ENCODE measurements around the gene NISCH.

The NISCH gene

GRCh38 chr3:52527732-52528585 lies 72.6 kb downstream of the NISCH start:
- no peak for DNase-seq

DNA sequence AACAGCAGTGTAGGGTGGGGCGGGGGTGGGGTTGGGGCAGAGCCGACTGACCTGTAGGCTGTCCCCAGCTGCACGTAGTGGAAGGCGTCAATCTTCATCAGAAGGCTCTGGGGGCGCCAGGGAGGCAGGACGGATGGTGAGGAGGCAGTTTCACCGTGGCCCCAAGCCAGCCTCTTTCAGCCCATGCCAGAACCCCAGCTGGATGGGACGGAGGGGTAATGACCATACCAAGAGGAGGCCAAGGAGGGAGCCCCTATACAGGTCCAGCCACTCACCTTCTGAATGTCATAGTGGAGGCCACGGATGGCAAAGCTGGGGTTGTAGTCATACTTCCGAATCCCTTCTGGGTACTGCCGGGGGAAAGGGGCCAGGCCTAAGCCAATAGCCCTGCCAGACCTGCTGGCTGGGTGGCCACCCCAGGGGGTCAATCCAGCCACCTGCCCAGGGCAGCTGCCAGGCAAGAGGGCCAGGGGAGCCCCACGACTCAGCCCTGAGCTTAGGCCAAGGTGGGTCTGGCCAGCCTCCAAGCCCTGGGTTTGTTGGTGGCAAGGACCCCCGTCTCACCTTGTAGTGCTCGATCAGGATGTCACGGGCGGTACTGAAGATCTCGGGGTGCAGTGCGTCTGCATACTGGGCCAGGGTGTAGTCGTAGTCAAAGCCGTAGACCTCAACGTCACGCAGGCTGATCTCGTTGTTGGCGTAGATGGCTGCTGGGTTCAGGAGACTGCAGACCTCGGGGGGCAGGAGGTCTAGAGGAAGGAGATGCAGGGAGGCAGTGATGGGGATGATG lies 73.4 kb downstream of the NISCH start:
- no peak for DNase-seq

DNA sequence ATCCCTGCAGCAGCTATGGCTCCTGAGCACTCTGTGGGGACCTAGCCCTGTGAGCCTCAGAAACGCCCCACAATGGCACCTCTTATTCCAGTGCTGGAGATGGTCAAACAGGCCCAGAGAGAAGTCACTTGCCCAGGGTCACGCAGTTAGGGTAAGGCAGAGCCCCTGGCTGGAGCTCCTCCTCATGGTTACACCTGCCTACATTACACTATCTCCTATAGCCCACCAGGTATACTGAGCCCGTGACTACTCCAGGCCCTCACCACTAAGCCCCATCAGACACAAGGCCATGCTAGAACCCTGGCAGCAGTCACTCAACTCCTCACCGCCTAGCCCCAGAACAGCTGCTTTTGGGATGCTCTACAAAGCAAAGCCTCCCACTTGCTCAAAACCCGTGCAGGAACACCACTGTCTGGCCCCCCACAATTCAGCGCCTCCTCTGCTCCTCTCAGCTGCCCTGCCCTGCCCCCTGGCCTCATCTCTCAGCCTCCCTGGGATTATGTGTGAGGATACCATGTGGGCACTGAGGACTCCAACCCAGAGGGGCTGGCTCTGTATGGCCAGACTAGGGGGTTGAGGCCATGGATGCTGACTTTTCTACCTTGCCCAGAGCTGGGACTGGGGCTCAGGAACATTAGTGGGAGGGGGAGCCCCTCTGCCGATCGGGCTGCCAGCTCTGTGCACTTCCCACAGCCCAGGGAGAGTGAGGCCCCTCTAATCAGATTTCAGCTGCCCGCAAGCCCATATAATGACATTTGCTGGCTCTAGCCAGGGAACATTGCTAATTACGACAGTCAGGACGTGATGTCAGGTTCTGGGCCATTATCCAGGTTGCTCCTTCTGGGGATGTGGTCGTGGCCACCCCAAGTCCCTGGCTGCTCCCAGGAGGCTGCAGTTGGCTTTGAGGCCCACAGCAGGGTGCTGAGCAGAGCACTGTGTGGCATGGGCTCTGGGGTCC lies 74.3 kb downstream of the NISCH start:
- DNase-seq, result no peak

DNA sequence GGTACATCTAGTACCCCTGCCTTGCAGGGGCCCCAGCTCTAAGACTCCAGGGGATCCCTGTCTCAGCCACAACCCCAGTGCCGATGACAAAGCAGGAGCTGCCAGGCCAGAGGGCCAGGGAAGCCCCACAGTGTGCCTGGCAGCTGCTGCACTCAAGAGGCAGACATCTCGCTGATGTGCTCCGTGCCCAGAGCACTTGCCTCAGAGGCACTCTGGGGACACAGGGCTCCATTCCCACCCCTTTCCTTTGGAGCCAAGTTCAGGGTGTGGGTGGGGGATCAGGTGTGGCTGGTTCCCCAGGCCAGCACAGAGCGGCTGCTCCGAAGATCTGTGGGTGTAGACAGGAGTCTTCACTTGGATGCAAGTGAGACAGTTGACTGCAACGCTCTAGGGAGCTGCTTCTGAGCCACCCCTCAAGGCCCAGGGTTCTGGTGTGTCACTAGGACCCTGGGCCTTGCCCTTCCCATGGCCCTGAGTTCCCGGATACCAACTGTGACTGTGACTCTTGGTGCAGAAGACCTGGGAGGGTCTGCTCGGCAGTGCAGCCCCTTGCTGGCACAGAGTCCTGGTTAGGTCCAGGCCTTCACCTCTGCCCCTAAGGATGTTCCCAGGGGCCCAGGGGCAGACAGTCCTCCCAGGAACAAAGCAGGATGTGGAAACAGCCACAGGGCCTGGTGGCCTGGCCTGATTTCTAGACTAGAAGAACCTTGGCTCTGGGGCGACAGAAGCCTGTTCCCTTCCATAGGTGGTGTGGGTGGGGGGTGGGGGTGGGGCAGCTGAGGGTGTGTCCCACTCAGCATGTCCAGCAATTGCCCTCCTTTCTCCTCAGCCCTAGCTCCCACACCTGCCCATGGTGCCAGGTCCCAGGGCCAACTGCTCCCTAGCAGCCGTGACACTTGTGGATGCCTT lies 75.8 kb downstream of the NISCH start:
- DNase-seq, result no peak

- DNase-seq, result no peak
Measured at GRCh38 chr3:52531860-52532516, 76.6 kb downstream of the NISCH start.

DNA sequence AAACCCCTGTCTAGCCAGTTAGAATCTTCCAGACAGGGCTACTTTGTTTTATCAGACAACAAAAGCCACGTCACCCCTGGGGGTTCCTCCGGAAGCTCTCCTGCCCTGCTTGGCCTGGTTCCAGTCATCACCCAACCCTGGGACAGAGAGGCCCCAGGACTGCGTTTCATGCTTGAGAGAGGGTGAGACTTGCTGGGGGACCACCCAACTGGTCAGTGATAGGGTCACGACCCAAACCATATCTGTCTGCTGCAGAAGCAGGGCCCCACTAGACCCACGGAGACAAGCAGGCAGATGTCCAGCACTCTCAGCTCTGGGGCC lies 77.1 kb downstream of the NISCH start:
- DNase-seq, result peak; percentile 62

DNA sequence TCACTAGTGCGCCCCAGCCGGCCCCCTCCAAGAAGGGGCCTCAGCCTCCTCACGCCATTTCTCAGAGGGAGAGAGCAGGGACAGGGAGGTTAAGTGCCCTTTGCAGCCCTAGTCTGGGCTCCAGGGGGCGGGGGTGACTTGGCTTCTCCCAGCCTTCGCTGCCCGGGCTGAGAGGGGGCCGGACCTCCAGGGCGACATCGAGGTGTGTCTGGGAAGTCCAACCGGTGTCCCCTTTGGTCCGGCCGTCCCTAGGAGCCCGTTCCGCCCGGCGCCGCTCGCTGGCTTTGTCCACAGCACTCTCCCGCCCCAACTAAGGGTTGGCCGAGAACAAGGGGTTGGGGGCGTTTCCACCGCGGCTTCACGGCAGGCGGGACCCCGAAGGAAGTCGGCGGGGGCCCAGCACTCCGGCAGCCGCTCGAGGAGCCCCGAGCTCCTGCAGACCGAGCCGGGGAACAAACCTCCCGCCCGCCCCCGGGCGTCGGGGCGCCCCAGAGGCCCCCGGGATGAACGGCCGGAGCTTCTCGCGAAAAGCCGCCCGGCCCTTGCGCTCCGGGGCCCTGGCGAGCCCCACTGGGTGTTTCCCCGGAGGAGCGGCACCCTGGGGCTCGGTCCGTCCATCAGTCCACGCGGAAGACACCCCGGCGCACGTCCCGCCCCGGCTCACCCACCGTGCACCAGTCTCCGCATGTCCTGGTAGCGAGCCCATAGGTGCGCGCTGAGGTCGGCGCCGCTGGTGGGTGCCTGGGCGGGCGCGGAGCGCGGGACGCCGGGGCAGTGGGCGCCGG lies 77.6 kb downstream of the NISCH start:
- DNase-seq, result peak; percentile 8

DNA sequence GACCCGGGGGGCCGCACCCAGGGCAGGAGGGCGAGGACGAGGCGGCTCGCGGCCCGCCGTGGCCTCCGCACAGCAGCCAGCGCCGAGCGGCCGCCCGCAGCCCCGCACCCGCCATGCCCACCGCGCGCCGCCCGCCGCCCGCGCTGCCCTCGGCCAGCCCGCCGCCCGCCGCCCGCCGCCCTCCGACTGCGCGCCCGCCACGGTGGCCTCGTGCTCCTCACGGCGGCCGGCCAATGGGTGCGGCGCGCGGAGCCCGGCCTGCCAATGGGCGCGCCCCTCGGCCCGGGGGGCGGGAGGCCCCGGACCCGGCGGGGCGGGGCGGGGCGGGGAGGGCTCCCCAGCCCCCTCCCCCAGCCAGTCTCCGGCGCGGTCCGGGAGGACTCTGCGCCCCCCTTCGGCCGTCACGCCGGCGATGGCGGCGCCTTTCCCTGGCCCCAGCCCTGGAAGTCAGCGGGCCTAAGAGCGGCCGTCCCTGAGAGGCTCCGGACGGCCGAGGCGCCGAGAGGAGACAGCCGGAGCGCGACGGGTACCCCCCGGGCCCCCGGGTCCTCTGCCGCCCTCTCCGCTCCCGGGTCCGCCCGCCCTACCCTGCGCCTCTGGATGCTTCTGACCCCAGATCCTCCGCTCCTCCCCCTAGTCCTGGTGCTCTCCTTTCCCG lies 78.3 kb downstream of the NISCH start, which contains the start of gene NT5DC2:
Gene NT5DC2, minus strand, starts transcription at position 235 of the 658 bp plus-strand sequence. Its CDS starts 120 bp downstream, at position 115.
- peak; percentile 88 for DNase-seq

- peak; percentile 44 for DNase-seq
Measured at GRCh38 chr3:52534281-52535183, 79.1 kb downstream of the NISCH start.

DNA sequence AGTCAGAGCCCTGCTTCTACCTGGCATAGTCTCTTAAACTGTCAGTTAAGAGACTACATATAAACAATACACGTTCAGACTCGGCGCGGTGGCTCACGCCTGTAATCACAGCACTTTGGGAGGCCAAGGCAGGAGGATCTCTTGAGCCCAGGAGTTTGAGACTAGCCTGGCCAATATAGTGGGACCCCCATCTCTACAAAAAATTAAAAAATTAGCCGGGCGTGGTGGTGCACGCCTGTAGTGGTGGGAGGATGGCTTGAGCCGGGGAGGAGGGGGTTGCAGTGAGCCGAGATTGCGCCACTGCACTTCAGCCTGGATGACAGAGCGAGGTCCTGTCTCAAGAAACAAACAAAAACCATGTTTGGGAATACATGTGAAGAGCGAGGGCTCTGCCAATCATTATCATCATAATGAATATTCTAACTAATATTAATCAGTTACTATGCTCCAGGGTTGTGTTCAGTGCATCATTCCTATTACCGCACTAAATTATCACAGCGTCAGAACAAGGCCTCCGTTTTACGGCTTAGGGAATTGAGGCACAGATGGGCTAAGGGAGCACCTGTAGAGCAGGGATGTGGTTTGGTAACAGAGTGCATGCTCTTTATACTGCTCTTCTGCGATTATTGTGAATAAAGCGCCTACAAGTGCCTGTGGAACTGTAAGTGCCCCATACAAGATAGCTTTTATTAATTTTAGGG lies 80.2 kb downstream of the NISCH start:
- no peak for DNase-seq

- DNase-seq, result no peak
Measured at GRCh38 chr3:52536112-52536368, 80.6 kb downstream of the NISCH start.

GRCh38 chr3:52536369-52537164 lies 81.2 kb downstream of the NISCH start, which contains the start of gene UQCC5:
UQCC5 (plus strand) TSS chr3:52536605; CDS start chr3:52536756, 151 bp downstream.
- DNase-seq, result peak; percentile 99

GRCh38 chr3:52537165-52537620 lies 81.8 kb downstream of the NISCH start:
- no peak for DNase-seq

GRCh38 chr3:52537726-52538421 lies 82.5 kb downstream of the NISCH start:
- DNase-seq, result no peak

- no peak for DNase-seq
Measured at GRCh38 chr3:52539010-52539653, 83.7 kb downstream of the NISCH start.

- no peak for DNase-seq
Measured at GRCh38 chr3:52541050-52541449, 85.6 kb downstream of the NISCH start.
